Activated T-helper 2 cell treated with anti-CD3 and anti-CD28 coated beads, Interferon-gamma antibody, Interleukin-2, Interleukin-4, amounts not matched to agents 10 μg/mL and 5 μg/mL and 100 μg/mL, durations not matched to agents 14 hours and 24 hours and 36 hours (primary cell): ENCODE results near the gene FAM89B. TPM values are rescaled to one million over a fixed set of nuclear protein-coding genes. Genes with fewer than 3 reads are reported as not detected.

Source experiments
- DNase-seq: peaks from one replicate; pipeline ENCODE4 v3.0.0; 2021; ENCODE audit warnings: low spot score
- H3K27ac Mint-ChIP-seq: one replicate; pipeline ENCODE4 v1.8.0; 2021; ENCODE audit warnings: mixed read lengths
- H3K27me3 Mint-ChIP-seq: one replicate; pipeline ENCODE4 v1.8.0; 2021; ENCODE audit warnings: low read depth, mixed read lengths
- H3K36me3 Mint-ChIP-seq: one replicate; pipeline ENCODE4 v1.8.0; 2021; ENCODE audit warnings: low read depth, mixed read lengths
- H3K4me1 Mint-ChIP-seq: one replicate; pipeline ENCODE4 v1.8.0; 2021; ENCODE audit warnings: low read depth, mixed read lengths
- H3K4me3 Mint-ChIP-seq: one replicate; pipeline ENCODE4 v1.8.0; 2021; ENCODE audit warnings: low read depth, mild to moderate bottlenecking, moderate library complexity, mixed read lengths
- H3K9me3 Mint-ChIP-seq: one replicate; pipeline ENCODE4 v1.8.0; 2021; ENCODE audit warnings: mixed read lengths
- intact Hi-C: fragments of 100-400 bp; cut with micrococcal nuclease; formaldehyde crosslinking; loops from one replicate; pipeline ENCODE4 v1.15.1; 2023
- total RNA-seq: library from RNA; stranded (reverse); gene quantifications from 2 replicates; pipeline ENCODE4 v1.2.3, GENCODE V29; 2022

FAM89B gene
- total RNA-seq, 1 donor from 2014 or later: 31.5 TPM

DNA sequence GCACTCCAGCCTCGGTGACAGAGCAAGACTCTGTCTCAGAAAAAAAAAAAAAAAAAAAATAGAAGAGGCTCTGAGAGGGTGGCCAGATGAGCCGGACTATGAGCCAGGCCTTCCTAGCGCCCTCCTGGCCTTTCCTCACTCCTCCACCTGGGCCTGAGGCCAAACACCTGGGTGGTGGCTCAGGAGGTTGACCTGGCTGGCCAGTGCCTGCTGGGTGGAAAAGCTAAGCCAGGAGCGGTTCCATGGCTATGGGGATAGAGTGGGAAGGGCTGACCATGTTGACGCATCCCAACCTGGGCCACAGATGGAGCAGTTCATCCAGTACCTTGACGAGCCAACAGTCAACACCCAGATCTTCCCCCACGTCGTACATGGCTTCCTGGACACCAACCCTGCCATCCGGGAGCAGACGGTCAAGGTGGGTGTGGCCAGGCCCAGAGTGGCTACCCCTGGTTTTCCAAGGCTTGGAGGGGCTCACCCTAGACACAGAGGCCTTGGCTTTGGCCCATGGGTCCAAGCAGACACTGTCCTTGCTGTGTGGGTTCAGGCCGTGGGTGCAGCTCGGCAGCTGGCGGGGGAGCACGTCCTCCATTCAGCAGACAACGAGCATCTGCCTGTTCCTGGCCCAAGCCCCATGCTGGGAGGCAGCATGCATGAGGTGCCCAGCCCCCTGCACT lies 39.8 kb upstream of the FAM89B start:
- intact Hi-C loops: no loop called here
- DNase-seq: no peak
- H3K36me3 Mint-ChIP-seq: peaks cover 51% of the 10 kb centered on the region
- no peaks in the 10 kb centered on the region for H3K9me3 Mint-ChIP-seq
- H3K27ac Mint-ChIP-seq: no peak overlapping the region
- no peaks in the 10 kb centered on the region for H3K27me3 Mint-ChIP-seq
- peaks cover 6% of the 10 kb centered on the region for H3K4me1 Mint-ChIP-seq
- no peak overlapping the region for H3K4me3 Mint-ChIP-seq

DNA sequence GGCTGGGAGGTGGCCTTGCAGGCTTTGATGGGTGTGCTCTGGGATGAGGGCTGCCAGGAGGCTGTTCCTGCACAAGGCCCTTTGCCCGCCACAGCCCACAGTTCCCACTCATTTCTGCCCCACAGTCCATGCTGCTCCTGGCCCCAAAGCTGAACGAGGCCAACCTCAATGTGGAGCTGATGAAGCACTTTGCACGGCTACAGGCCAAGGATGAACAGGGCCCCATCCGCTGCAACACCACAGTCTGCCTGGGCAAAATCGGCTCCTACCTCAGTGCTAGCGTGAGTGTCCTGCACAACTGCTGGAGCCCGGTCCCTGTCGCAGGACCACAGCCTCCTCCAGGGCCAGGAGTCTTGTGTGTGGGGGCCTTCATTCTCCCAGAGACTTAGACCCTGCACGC lies 37.2 kb upstream of the FAM89B start:
- H3K4me1 Mint-ChIP-seq: peaks cover 1% of the 10 kb centered on the region
- H3K27ac Mint-ChIP-seq: no peak overlapping the region
- DNase-seq: no peak
- H3K9me3 Mint-ChIP-seq: no peaks in the 10 kb centered on the region
- H3K4me3 Mint-ChIP-seq: no peak overlapping the region
- peaks cover 50% of the 10 kb centered on the region for H3K36me3 Mint-ChIP-seq
- H3K27me3 Mint-ChIP-seq: no peaks in the 10 kb centered on the region
- intact Hi-C loops: no loop called here

DNA sequence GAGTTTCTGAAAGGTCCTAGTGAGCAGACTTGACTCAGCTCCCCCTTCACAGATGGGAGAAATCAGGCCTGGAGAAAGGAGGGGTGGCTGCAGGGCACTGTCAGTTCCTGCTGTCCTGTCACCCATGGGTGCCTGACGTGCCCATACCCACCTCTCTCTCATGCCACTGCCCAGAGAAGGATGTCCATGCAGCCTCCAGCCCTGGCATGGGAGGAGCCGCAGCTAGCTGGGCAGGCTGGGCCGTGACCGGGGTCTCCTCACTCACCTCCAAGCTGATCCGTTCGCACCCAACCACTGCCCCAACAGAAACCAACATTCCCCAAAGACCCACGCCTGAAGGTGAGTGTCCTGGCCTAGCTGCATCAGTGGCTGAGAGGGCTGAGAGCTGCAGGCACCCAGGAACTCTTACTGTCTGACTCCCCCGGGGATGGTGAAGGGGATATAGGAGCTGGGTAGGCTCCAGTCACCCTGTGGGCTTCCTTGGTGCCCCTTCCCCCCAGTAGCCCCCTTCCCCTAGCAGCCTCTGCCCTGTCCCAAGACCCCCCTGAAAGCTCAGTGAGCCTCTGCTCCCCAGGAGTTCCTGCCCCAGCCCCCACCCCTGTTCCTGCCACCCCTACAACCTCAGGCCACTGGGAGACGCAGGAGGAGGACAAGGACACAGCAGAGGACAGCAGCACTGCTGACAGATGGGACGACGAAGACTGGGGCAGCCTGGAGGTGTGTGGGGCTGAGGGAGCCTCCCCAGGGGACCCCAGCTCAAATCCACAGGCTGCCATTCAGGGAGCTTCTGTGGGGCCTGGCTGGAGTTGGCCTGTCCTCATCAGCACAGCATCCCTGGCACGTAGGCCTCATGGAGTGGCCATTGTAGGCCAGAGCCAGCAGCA lies 35.7 kb upstream of the FAM89B start:
- no peaks in the 10 kb centered on the region for H3K27me3 Mint-ChIP-seq
- H3K36me3 Mint-ChIP-seq: peaks cover 38% of the 10 kb centered on the region
- H3K27ac Mint-ChIP-seq: no peak overlapping the region
- peaks cover 3% of the 10 kb centered on the region for H3K4me1 Mint-ChIP-seq
- no peak overlapping the region for H3K4me3 Mint-ChIP-seq
- no peaks in the 10 kb centered on the region for H3K9me3 Mint-ChIP-seq
- intact Hi-C loops: no loop called here
- no peak for DNase-seq

DNA sequence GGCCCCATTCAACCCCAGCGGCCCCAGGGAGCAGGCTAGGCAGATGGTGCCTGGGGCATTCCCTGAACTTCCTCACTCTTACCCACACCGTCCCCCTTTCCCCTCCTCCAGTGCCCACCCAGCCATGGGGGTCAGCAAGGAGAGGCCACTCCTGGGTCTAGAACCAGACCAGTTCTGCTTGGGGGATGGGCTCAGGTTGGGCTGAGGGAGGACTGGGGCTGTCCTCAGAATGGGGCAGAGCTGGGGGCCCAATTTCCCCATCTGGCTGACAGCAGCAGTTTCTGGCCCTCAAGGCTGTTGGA lies 35.1 kb upstream of the FAM89B start:
- H3K27ac Mint-ChIP-seq: no peak overlapping the region
- intact Hi-C loops: no loop called here
- no peak for DNase-seq

DNA sequence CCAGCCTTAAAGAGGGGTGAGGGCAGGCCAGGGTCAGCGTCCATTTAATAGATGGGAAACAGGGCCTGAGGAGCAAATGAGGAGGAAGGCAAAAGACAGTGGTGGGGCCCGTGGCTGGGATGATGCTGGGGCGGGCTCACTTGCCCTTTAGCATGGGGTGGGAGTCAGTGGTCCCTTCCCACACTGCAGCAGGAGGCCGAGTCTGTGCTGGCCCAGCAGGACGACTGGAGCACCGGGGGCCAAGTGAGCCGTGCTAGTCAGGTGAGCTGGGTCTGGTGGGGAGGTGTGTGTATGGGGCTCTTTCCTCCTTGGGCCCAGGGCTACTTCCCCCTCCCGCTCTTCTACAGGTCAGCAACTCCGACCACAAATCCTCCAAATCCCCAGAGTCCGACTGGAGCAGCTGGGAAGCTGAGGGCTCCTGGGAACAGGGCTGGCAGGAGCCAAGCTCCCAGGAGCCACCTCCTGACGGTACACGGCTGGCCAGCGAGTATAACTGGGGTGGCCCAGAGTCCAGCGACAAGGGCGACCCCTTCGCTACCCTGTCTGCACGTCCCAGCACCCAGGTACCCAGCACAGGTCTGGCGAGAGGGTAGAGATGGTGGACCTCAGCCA lies 34.6 kb upstream of the FAM89B start:
- H3K27me3 Mint-ChIP-seq: no peaks in the 10 kb centered on the region
- intact Hi-C loops: no loop called here
- no peak overlapping the region for H3K4me3 Mint-ChIP-seq
- H3K9me3 Mint-ChIP-seq: no peaks in the 10 kb centered on the region
- DNase-seq: no peak
- peaks cover 5% of the 10 kb centered on the region for H3K4me1 Mint-ChIP-seq
- no peak overlapping the region for H3K27ac Mint-ChIP-seq
- peaks cover 38% of the 10 kb centered on the region for H3K36me3 Mint-ChIP-seq

More for the DNA sequence above, 35.1 kb upstream of the FAM89B start:
- Mint-ChIP-seq H3K36me3 (peaks cover 39% of the 10 kb centered on the region), H3K4me3 (no peak overlapping the region), H3K9me3 (no peaks in the 10 kb centered on the region), H3K4me1 (peaks cover 5% of the 10 kb centered on the region), H3K27me3 (no peaks in the 10 kb centered on the region)

DNA sequence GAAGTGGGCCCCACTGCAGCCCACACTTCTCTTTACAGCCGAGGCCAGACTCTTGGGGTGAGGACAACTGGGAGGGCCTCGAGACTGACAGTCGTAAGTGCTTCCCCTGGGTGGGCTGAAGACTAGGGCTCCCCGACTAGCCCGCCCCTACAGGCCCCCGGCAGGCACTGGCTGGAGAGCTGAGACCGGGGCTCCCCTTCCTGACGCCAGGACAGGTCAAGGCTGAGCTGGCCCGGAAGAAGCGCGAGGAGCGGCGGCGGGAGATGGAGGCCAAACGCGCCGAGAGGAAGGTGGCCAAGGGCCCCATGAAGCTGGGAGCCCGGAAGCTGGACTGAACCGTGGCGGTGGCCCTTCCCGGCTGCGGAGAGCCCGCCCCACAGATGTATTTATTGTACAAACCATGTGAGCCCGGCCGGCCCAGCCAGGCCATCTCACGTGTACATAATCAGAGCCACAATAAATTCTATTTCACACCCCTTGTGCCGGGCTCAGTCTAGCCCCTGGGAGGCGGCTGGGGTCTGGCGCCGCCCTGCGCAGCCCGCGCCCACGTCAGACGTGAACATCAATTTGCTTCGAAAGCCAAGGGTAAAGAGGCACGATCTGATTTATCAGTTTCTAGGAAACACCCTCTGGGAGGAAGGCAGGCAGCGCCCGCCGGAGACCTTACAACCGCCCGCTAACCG lies 34.0 kb upstream of the FAM89B start:
- H3K9me3 Mint-ChIP-seq: no peaks in the 10 kb centered on the region
- DNase-seq: no peak
- no peak overlapping the region for H3K4me3 Mint-ChIP-seq
- intact Hi-C loops: no loop called here
- H3K27ac Mint-ChIP-seq: no peak overlapping the region
- peaks cover 5% of the 10 kb centered on the region for H3K4me1 Mint-ChIP-seq
- H3K36me3 Mint-ChIP-seq: peaks cover 37% of the 10 kb centered on the region
- no peaks in the 10 kb centered on the region for H3K27me3 Mint-ChIP-seq

DNA sequence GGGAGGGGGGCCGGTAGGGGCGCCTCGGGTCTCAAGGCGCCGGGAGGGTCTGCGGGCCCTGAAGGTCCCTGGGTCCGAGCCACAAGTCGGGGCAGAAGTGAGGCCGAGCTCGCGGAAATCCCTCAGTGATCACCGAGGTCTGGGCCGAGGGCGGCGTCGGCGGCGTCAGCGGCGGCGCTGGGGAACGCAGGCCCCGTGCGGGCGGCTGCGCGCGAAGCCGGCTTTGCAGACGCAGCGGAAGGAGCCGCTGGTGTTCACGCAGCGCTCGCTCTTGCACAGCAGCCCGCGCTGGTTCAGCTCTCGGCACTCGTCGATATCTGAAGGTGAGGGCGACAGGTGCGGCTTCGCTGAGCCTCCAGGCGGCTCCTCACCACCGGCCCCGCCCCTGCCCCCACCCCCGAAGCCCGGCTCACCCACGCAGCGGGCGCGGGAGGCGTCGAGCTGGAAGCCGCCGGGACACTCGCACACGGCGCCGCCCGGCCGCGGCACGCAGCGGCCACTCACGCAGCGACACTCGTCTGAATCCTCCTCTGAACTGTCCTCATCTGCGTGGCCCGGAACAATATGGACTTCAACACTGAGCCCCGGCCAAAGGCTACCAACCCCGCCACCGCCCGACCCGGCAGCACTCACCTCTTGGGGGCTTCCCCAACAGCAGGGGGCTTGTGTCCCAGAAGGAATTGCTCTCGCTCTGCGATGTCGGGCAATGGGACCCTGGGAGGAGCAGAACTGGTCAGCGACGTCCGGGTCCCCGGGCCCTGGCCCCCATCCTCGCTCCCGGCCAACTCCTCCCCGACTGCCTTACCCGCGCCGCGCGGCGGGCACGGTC lies 33.2 kb upstream of the FAM89B start:
- intact Hi-C loops: no loop called here
- Mint-ChIP-seq H3K36me3 (peaks cover 41% of the 10 kb centered on the region), H3K4me3 (no peak overlapping the region), H3K27me3 (no peaks in the 10 kb centered on the region), H3K27ac (no peak overlapping the region), H3K9me3 (no peaks in the 10 kb centered on the region), H3K4me1 (peaks cover 6% of the 10 kb centered on the region)
- DNase-seq: no peak

DNA sequence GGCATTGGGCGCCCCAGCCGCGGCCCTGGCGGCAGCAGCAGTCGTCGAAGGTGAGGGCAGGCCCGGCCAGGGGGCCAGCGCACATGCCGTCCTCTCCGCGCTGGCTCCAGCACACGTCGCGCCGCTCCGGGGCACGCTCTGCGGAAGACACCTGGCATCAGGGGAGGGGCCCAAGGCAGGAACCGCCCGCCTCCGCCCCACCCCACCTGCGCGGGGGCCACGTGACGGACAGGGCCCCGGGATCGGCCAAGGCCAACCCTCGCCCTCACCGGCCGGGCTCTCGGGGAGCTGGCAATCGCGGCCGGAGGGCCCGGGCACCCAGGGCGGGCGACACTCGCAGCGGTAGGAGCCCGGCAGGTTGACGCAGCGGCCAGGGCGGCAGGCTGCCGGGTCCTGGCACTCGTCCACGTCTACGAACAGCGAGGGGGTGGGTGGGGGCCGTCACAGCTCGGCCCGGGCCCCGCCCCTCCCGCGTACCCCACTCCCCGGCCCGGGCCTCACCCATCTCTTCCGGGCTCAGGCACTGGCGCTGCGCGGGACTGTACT lies 32.5 kb upstream of the FAM89B start:
- peak overlapping the region; percentile 81 for H3K4me3 Mint-ChIP-seq

DNA sequence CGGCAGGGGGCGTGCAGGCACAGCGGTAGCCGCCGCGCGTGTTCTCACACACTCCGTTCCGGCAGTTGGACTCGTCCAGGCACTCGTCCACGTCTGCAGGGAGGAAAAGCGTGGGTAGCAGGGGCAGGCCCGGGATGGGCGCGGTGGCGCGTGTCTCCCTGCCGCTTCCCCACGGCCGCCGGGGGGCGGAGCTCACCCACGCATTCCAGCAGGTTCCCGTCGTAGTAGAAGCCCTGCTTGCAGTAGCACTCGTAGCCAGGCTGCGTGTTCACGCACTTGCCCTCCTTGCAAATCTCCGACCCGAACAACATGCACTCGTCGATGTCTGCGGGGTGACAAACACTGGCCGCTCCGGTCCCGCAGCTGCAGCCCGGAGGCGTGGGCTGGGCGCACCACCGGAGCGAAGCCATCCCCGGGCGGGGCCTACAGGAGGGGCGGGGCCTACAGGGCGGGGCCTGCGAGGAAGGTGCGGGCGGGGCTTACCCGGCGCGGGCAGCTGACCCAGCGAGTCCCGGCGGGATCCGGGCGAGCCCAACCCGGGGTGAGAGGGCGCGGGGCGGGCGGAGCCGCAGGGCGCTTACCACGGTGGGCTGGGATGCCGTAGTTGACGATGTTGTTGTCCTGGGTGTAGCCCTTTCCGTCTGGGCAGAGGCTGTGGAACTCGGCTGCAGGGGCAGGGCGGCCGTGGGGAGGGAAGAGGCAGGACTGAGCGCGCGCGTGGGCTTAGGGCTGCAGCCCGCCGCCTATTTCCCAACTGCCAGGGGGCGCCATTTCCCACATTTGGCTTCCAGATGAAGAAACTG lies 31.8 kb upstream of the FAM89B start:
- H3K27me3 Mint-ChIP-seq: no peaks in the 10 kb centered on the region
- peaks cover 43% of the 10 kb centered on the region for H3K36me3 Mint-ChIP-seq
- no peaks in the 10 kb centered on the region for H3K9me3 Mint-ChIP-seq
- intact Hi-C loops: loop anchor here (1.0 to 2.0 kb wide), 4 partner anchors 16 to 74 kb away; partner anchors contain the start of genes MAP3K11, PCNX3, SCYL1 and ZNRD2
- peak overlapping the region; percentile 70 for H3K27ac Mint-ChIP-seq
- peaks cover 18% of the 10 kb centered on the region for H3K4me1 Mint-ChIP-seq
- H3K4me3 Mint-ChIP-seq: peak overlapping the region; percentile 81
- peak; percentile 86 for DNase-seq

More for the DNA sequence above, 32.5 kb upstream of the FAM89B start:
- Mint-ChIP-seq H3K27me3 (no peaks in the 10 kb centered on the region), H3K9me3 (no peaks in the 10 kb centered on the region), H3K36me3 (peaks cover 44% of the 10 kb centered on the region), H3K4me1 (peaks cover 12% of the 10 kb centered on the region), H3K27ac (peak overlapping the region; percentile 55)
- DNase-seq: no peak
- intact Hi-C loops: loop anchor here (1.0 to 2.0 kb wide), 4 partner anchors 15 to 75 kb away; partner anchors contain the start of genes MAP3K11, PCNX3, SCYL1 and ZNRD2

DNA sequence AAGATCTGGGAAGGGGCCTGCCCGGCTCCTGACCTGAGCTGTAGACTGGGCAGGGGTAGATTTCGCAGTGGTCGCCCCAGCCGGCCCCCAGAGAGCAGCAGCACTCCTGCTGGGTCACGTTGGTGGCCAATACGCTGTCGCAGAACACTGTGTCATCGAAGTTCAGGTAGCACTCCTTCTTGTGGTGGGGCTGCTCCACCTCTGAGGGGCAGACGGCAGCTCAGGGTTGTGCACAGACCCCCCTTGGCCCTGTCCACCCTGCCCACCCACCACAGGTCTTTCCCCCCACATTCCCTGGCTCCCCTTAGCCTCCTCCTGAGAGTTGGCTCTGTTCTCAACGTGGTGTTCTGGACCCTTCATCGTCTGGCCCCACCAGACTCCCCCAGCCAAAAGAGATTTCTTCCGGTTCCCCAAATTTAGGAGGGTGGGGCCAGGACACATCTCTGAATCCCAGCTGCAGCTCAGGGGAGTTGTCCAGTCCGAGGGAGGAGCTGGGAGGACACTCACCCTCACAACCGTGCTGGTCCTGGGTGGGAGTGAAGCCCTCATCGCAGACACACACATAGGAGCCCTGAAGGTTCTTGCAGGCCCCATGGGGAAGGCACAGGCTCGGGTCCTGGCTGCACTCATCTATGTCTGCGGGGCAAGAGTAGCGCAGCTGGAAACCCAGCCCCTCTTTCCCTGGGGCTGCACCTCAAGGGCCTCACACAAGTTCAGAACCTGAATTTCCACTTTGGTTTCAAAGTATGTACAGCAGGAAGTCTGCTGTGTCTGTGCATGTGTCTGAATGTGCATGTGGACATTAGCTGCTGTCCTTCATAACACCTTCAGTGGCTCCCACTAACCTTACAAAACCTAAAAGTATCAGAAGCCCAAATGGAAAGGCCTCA lies 31.0 kb upstream of the FAM89B start:
- H3K4me3 Mint-ChIP-seq: peak overlapping the region; percentile 81

More for the DNA sequence above, 31.0 kb upstream of the FAM89B start:
- DNase-seq: no peak
- Mint-ChIP-seq H3K27ac (peak overlapping the region; percentile 70), H3K36me3 (peaks cover 44% of the 10 kb centered on the region), H3K4me1 (peaks cover 25% of the 10 kb centered on the region), H3K27me3 (no peaks in the 10 kb centered on the region), H3K9me3 (no peaks in the 10 kb centered on the region)
- intact Hi-C loops: loop anchor here (2.0 kb wide), 3 partner anchors 17 to 73 kb away; partner anchors contain the start of genes MAP3K11, PCNX3 and SCYL1
